Right lobe of liver (tissue), 6 donors: ENCODE data around the gene FLNC. TPM values are rescaled to one million over a fixed set of nuclear protein-coding genes. Genes with fewer than 3 reads are reported as not detected.
A peak's percentile ranks its signal among the peaks of the same experiment; 100 is the strongest.

ENCODE experiments used
- ATAC-seq, 4 donors: fragments of 200-7000 bp; cut with Tn5 transposase; one replicate each; pipeline ENCODE4 v1.9.1; 2020; ENCODE audit warnings: mild to moderate bottlenecking in 4 of 4, moderate library complexity in 4 of 4
- DNase-seq, 3 donors: peaks; one replicate each; pipeline ENCODE4 v3.0.0-alpha.2; 2020
- H3K27ac ChIP-seq, 3 donors: fragments of 200-600 bp; one replicate each; pipeline ENCODE4 v1.8.0; 2022
- H3K27me3 ChIP-seq, 2 donors: fragments of 200-600 bp; one replicate each; pipeline ENCODE4 v1.8.0; 2022
- H3K36me3 ChIP-seq, 4 donors: fragments of 200-600 bp; sonication (generic) in 1 of 4; one replicate each; pipeline versions ENCODE4 v1.5.1 to v1.8.0; 2017 to 2022; ENCODE audit warnings: control low read depth in 1 of 4
- H3K4me1 ChIP-seq, 4 donors: fragments of 200-600 bp; sonication (generic) in 1 of 4; one replicate each; pipeline versions ENCODE4 v1.5.1 to v1.8.0; 2017 to 2022; ENCODE audit warnings: control low read depth in 1 of 4
- H3K4me3 ChIP-seq, 3 donors: fragments of 200-600 bp; one replicate each; pipeline ENCODE4 v1.8.0; 2022
- H3K9me3 ChIP-seq, 4 donors: fragments of 200-600 bp; sonication (generic) in 1 of 4; one replicate each; pipeline versions ENCODE4 v1.5.1 to v1.8.0; 2017 to 2022; ENCODE audit warnings: control low read depth in 1 of 4
- CTCF ChIP-seq, 4 donors: fragments of 200-600 bp in 3 of 4; fragments of 450-650 bp in 1 of 4; IDR thresholded peaks; one replicate each; pipeline versions ENCODE4 v1.5.1 to v1.8.0; 2016 to 2022; ENCODE audit warnings: antibody characterized with exemption in 4 of 4, mild to moderate bottlenecking in 2 of 4
- POLR2A ChIP-seq: fragments of 450-650 bp; IDR thresholded peaks from one replicate; pipeline ENCODE4 v1.6.1; 2017; ENCODE audit warnings: antibody characterized with exemption, mild to moderate bottlenecking
- WGBS: methylation state at CpG from one replicate; pipeline ENCODE4 v1.1.6; 2018; ENCODE audit warnings: low coverage, low lambda C conversion rate; ENCODE audit not compliant: insufficient coverage; ENCODE audit errors: missing lambda C conversion rate; 5-methylcytosine and 5-hydroxymethylcytosine counted together
- intact Hi-C, 2 donors: fragments of 100-400 bp; cut with DNase I; formaldehyde crosslinking; loops; one replicate each; pipeline versions ENCODE4 v1.11.2 to v1.14.1; 2022
- total RNA-seq, 6 experiments: library from RNA; depleted of rRNA in 2 of 6; stranded (reverse); fragments of >200 nt in 2 of 6; fragmentation: NEBNext Ultra II Directional in 3 of 6; extraction: Animal tissue kit (Norgen Biotek cat#: 25700) in 3 of 6; gene quantifications; one replicate each; pipeline versions ENCODE4 v1.1.0 to v1.2.4, GENCODE V29; 2016 to 2023
- donor health status: DM: no; HTN: yes; CAD: no.
- donor health status: DM: no; HTN: no; CAD: no.
- donor health status: DM: no; HTN: no; CAD: no.
- donor health status: DM: no; HTN: yes; CAD: no.
- donor health status: DM: no; HTN: yes; CAD: no.

Gene FLNC
- total RNA-seq, 6 experiments from 2014 or later = 0.27 to 5.1 (median 0.74) TPM

- peaks cover 0 to 11% of the 10 kb centered on the region in 2 donors for H3K27me3 ChIP-seq
- no peak for ATAC-seq
- no peak for DNase-seq
- 10% methylated on average over 5 of the region's 22 CpGs for WGBS
- H3K4me3 ChIP-seq = no peak overlapping the region
- intact Hi-C loops = no loop called here
- peaks cover 0 to 7% (median 0%) of the 10 kb centered on the region in 4 donors for H3K4me1 ChIP-seq
- no peaks in the 10 kb centered on the region for H3K9me3 ChIP-seq
- no peak overlapping the region for H3K27ac ChIP-seq
- no peaks in the 10 kb centered on the region for H3K36me3 ChIP-seq
- TF ChIP-seq POLR2A (no peak), CTCF (IDR thresholded peaks at IDR 0.05) (no peak)
Observed at GRCh38 chr7:128831994-128832879, 2.0 kb downstream of the FLNC start.

GRCh38 chr7:128832880-128833147 is 2.6 kb downstream of the FLNC start:
- Histone ChIP-seq H3K36me3 (no peaks in the 10 kb centered on the region), H3K4me1 (peaks cover 0 to 7% (median 0%) of the 10 kb centered on the region in 4 donors), H3K27ac (no peak overlapping the region), H3K27me3 (peaks cover 0 to 11% of the 10 kb centered on the region in 2 donors), H3K4me3 (no peak overlapping the region), H3K9me3 (no peaks in the 10 kb centered on the region)
- intact Hi-C loops = no loop called here
- no peak for TF ChIP-seq POLR2A
- TF ChIP-seq CTCF (IDR thresholded peaks at IDR 0.05) = no peak
- 20% methylated on average over 1 of the region's 2 CpGs for WGBS
- DNase-seq (no peak), ATAC-seq (no peak)

- ATAC-seq = peak in 1 of 4 donors; percentile 8
- no peak overlapping the region for H3K4me3 ChIP-seq
- peaks cover 0 to 11% of the 10 kb centered on the region in 2 donors for H3K27me3 ChIP-seq
- no peak for DNase-seq
- no peak overlapping the region for H3K27ac ChIP-seq
- peaks cover 0 to 7% (median 0%) of the 10 kb centered on the region in 4 donors for H3K4me1 ChIP-seq
- no peaks in the 10 kb centered on the region for H3K9me3 ChIP-seq
- 14% methylated on average over 2 of the region's 13 CpGs for WGBS
- H3K36me3 ChIP-seq = no peaks in the 10 kb centered on the region
- no peak for TF ChIP-seq CTCF (IDR thresholded peaks at IDR 0.05)
- TF ChIP-seq POLR2A = no peak
- intact Hi-C loops = no loop called here
Observed at GRCh38 chr7:128833148-128833945, 3.1 kb downstream of the FLNC start.

GRCh38 chr7:128833946-128834325 is 3.7 kb downstream of the FLNC start:
- H3K27ac ChIP-seq = no peak overlapping the region
- no peaks in the 10 kb centered on the region for H3K36me3 ChIP-seq
- H3K9me3 ChIP-seq = no peaks in the 10 kb centered on the region
- no peak overlapping the region for H3K4me3 ChIP-seq
- DNase-seq (no peak), ATAC-seq (no peak)
- intact Hi-C loops = no loop called here
- H3K27me3 ChIP-seq = peaks cover 0 to 11% of the 10 kb centered on the region in 2 donors
- WGBS = 40% methylated on average over 1 of the region's 4 CpGs
- TF ChIP-seq CTCF (IDR thresholded peaks at IDR 0.05) (no peak), POLR2A (no peak)
- H3K4me1 ChIP-seq = peaks cover 0 to 7% (median 0%) of the 10 kb centered on the region in 4 donors
